OCI-LY1 (cell line): ENCODE measurements around the gene PRKCH.

ENCODE experiments used
- EZH2 ChIP-seq: fragments of 200-600 bp; sonication (generic), shearing (Covaris generic); IDR thresholded peaks from 2 replicates; pipeline ENCODE4 v1.8.0; 2017; ENCODE audit warnings: borderline replicate concordance, mixed run types, mild to moderate bottlenecking, antibody characterized with exemption, low read length, moderate library complexity, mixed read lengths
- TF ChIP-seq, protein P1 (sequence below): fragments of 200-600 bp; sonication (generic), shearing (Covaris generic); IDR thresholded peaks from 2 replicates; pipeline ENCODE4 v1.5.1; 2017; ENCODE audit warnings: mild to moderate bottlenecking, antibody characterized with exemption, low read length, moderate library complexity, mixed read lengths

GRCh38 chr14:61433828-61434227 lies 112.4 kb downstream of the PRKCH start:
- TF ChIP-seq, protein P1, sequence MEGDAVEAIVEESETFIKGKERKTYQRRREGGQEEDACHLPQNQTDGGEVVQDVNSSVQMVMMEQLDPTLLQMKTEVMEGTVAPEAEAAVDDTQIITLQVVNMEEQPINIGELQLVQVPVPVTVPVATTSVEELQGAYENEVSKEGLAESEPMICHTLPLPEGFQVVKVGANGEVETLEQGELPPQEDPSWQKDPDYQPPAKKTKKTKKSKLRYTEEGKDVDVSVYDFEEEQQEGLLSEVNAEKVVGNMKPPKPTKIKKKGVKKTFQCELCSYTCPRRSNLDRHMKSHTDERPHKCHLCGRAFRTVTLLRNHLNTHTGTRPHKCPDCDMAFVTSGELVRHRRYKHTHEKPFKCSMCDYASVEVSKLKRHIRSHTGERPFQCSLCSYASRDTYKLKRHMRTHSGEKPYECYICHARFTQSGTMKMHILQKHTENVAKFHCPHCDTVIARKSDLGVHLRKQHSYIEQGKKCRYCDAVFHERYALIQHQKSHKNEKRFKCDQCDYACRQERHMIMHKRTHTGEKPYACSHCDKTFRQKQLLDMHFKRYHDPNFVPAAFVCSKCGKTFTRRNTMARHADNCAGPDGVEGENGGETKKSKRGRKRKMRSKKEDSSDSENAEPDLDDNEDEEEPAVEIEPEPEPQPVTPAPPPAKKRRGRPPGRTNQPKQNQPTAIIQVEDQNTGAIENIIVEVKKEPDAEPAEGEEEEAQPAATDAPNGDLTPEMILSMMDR = no peak
- TF ChIP-seq EZH2 = no peak
